HG02943 (cell line): ENCODE data around the gene MEGF11.

Experiments
- ATAC-seq: cut with Tn5 transposase; IDR thresholded peaks from one replicate; pipeline ENCODE4 v1.9.1; 2021; ENCODE audit warnings: mild to moderate bottlenecking, low read depth, moderate library complexity; ENCODE audit not compliant: unreplicated experiment

The MEGF11 gene

DNA sequence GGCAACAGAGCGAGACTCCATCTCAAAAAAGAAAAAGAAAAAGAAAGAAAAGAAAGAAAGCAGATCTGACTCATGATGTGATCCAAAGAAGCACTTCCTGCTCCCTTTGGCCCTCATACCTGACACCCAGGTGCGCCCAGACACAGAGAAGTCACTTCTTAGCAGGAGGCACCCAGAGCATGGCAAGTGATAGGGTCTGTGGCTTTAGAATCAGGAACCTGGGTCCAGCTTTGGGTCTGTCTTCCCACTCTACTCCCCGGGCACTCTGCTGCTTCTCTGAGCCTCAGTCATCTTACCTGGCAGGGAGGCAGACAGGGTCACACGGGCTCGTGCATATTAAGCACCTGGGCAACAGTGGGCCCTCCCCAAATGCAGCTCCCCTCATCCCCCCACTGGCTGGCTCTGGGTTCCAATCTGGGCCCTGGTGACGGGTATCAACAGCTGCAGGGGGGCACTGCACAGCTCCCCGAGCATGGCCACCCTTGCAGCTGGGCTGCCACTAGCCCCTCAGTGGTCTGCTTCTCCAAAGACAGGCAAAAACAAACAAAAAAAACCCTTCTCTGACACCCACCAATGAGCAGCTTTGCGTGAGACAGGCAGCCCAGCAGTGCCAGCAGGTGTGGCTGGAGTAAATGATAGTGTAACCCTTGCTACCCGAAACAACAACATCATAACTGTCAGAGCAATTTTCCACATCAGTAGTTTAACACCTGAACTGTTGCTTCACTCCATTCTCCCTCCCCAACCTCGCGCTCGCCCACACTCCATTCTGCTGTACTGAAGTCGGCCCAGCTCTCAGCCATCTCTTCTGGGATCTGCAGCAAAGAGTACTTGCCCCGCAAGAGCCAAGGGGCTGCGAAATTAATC, 99.8 kb downstream of the MEGF11 start:
- peak; percentile 51 for ATAC-seq

GRCh38 chr15:66152650-66153049, 100.9 kb downstream of the MEGF11 start:
- no peak for ATAC-seq

- ATAC-seq: no peak
These were observed 101.7 kb downstream of the MEGF11 start for GRCh38 chr15:66151809-66152208.

GRCh38 chr15:66149871-66150270, 103.7 kb downstream of the MEGF11 start:
- ATAC-seq: no peak

DNA sequence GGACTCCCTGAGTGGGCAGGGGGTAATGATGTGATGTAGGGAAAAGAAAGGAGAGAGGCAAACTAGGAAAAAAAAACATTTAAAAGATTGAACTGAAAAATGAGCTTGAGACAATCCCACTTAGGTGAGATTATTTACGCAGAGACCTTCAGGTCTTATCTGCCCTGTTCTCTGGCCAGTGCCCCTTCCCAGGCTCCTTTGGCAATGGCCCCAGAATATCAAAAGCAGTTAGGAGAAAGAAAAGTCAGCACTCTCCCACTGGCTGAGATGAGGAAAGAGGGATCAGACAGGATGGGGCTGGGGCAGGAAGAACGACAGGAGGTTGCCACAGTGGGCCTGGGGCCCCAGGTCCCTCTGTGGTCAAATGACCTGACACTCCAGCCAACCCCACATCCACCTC, 105.4 kb downstream of the MEGF11 start:
- ATAC-seq: no peak

GRCh38 chr15:66147440-66147839, 106.1 kb downstream of the MEGF11 start:
- no peak for ATAC-seq

GRCh38 chr15:66145726-66146182, 107.8 kb downstream of the MEGF11 start:
- no peak for ATAC-seq

DNA sequence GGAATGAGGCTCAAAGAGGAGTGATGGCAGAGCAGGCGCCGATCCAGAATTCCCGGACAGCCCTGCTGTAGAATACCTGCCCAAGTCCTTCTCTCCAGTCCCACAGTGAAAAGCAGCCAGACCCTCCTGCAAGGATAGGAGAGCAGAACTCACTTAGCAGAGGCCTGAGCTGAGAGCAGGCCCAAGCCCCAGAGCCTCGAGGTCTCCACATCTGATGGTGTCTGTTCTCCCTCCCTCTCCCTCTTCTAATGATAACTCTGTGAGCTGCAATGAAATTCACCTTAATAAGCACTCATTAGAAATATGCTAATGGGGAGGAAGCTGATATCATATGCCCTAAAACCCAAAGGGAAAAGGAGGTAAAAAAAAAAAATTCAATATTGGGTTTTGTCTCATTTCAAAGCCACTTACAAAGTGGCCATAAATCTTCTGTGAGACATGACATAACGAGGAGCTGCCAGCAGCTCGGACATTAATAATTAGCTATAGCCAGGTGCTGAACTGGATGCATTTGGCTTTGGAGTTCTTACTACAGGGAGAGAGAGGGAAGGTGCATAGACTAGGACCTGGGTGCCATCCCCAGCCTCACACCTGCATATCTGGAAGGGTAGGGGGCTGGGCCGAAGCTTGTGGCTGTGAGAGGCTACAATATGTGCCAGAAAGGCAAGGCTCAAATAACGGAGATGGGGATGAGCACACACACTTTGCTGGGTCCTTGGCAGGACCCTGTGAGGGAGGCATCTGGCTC, 108.4 kb downstream of the MEGF11 start:
- ATAC-seq: no peak

- no peak for ATAC-seq
These were observed 111.3 kb downstream of the MEGF11 start for GRCh38 chr15:66142285-66142684.

DNA sequence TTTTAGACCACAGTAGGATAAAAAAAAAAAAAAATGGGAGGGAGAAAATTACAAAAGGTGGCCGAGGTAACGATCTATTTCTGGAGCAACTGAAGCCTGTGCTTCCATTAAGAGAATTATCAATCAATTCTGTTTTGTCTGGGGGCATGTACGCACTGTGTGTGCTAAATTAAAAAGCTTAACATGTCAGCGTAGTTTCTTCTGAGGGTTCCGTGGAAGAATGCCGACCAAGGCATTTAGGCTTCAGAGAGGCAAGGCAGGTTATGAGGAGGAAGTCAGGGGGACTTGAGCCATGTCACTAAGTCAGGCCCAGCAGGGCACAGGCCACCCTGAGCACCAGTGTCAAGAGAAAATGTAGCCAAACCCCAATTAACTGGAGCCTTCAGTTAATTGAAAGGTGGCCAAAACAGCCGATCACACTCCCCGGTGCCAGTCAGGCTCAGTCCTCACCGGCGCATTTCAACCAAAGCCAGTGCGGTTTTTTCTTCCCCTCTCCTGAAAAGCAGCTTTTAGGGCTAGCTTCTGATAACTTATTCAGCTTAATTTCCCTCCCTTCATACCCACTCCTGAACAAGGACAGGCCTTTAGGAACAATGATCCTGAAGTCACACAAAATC, 113.9 kb downstream of the MEGF11 start:
- ATAC-seq: no peak

GRCh38 chr15:66138892-66139590, 114.5 kb downstream of the MEGF11 start:
- no peak for ATAC-seq

GRCh38 chr15:66138096-66138783, 115.3 kb downstream of the MEGF11 start:
- no peak for ATAC-seq

- ATAC-seq: no peak
These were observed 116.6 kb downstream of the MEGF11 start for GRCh38 chr15:66136948-66137347.

DNA sequence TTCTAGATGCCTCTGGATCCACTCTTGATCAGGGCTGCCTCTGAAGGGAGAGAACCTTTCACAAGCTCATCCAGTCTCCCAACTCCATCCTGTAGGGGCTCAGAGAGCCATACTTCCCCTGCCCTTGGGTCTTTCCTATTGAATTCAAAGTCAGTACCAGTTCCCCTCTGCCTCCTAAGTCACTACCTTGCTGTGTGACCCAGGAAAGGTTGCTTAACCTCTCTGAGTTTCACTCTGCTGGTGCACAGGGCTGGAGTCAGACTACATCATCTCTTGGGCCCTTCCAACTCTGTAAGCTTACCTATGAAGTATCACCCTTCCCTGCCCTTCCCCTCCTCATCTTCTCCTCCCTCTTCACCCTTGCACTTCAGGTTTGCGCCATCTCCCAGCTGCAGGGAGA, 117.9 kb downstream of the MEGF11 start:
- no peak for ATAC-seq

- ATAC-seq: no peak
These were observed 119.3 kb downstream of the MEGF11 start for GRCh38 chr15:66134284-66134683.

DNA sequence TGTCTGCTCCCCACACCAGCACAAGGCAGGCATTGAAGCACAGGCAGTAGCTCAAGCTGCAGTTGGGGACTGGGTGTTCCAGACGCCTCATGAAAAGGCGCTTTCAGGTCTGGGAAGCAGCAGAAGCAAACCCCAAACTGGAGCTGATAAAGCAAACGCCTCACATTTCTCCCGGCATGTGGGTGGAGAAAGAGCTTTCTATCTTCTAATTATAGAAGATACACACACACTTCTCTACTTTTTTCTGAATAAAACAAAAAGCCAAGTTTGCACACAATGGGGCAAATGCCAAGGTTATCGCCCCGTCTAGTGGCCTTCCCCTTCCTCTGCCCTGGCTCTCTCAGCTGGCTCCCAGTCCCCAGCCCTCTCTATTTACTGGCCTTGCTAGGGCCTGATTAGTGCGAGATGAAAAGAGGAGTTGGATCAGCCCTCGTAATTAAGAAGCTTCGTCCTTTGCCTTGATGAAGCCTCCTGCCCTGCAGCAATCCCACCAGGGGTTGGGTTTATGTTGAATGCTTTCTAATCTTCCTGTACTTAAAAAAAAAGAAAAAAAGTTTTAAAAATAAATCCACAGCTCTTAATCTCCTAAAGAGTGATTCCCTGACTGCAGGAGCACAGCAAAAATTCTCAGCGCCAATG, 120.2 kb downstream of the MEGF11 start:
- no peak for ATAC-seq

DNA sequence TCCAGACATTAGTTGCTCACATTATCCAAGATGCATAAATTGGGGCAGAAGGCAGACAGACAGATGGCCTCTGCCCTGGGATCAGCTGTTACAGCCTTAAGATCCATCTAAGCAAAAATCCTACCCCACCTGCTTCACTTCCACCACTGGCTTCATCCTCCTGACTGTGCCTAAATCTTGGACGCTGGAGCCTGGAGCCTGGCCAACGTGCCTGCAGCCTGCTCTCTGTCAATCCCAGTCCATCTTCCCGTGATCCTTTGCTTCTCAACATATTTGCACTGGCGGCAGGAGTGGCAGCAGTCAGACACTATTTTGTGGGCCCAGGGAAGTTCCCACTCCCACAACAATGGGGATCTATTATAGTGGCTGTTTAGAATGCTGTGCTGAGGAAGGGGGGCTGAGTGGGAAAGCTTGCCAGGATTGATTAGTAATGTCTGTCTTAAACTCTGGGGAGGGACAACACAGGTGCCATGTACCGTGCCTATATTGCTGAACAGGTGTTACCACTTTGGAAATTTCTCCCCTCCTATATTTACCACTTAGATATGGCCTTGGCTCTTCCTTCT, 121.2 kb downstream of the MEGF11 start:
- ATAC-seq: no peak

- ATAC-seq: no peak
These were observed 121.7 kb downstream of the MEGF11 start for GRCh38 chr15:66131831-66132230.

DNA sequence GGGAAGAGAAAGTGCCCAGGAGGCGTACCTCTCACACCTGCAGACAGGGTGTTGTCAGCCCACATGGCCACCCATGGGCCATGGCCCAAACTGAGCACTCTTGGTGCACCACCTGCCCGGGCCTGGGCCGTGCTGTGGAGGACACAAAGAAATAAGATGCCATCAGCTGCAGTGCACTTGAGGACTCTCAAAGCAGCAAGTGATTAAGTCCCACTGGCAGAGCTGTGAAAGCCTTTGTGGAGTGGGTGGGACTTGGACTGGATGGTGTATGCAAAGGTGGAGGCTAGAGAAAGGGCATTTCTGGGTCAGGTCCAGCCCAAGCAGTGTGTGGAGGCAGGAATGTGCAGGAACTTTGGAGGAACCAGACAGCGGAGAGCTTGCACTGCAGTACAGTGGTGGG, 122.3 kb downstream of the MEGF11 start:
- ATAC-seq: no peak
